ENCODE data around the gene UPK3A. TPM values are rescaled to one million over a fixed set of nuclear protein-coding genes. Genes with fewer than 3 reads are reported as not detected.

The UPK3A gene
- total and polyA plus RNA-seq, 2 of the 13 experiments (the other 11 are each of a cell fraction or from before 2014, with no cell fraction given), result 10.5 to 13.8 TPM

- TF ChIP-seq FOXP4 (CRISPR knock-in tag; IDR thresholded peaks at IDR 0.05), result no peak
Measured at GRCh38 chr22:45335854-45336522, 51.2 kb downstream of the UPK3A start (continued).

- H3K4me3 ChIP-seq (replicated peaks in 1 of 3; ENCODE audit: insufficient read depth in 1 of 3, low read depth in 2 of 3, low read length in 3 of 3), result no peak overlapping the region
- no peak overlapping the region for H2AFZ ChIP-seq (ENCODE audit: low read length)
- BruUV-seq (replicated peaks), result no TSS peak
- DNase-seq (ENCODE audit: low spot score) (no peak), ATAC-seq (no peak), FAIRE-seq (no peak)
- in situ Hi-C loops (cut with HindIII; ENCODE audit: extremely low pct_ligation_motif_present, low pct_unique_long_range_greater_than_20kb), result no loop called here
- intact Hi-C loops (cut with micrococcal nuclease; ENCODE audit: unreplicated experiment), result no loop called here
- H3K4me2 ChIP-seq (ENCODE audit: low read depth, low read length), result no peak overlapping the region
- H3K79me2 ChIP-seq (ENCODE audit: insufficient read depth, low read length), result no peaks in the 10 kb centered on the region
- 0 out of 2 replicates have a peak, but pooled peaks cover 6% of the 10 kb centered on the region for H3K4me1 ChIP-seq (ENCODE audit: insufficient read depth, low read length)
- no peaks in the 10 kb centered on the region for H3K27me3 ChIP-seq (ENCODE audit: control insufficient read depth in 1 of 2, insufficient read depth in 2 of 2, low read length in 2 of 2)
- no peak overlapping the region for H3K27ac ChIP-seq (ENCODE audit: extremely low read length, insufficient read depth, low read length)
- POLR2A ChIA-PET, result no interaction called here
- H4K20me1 ChIP-seq (ENCODE audit: insufficient read depth, low read length), result no peaks in the 10 kb centered on the region
- peaks cover 15 to 81% of the 10 kb centered on the region in 2 experiments for H3K36me3 ChIP-seq (replicated peaks in 1 of 2; ENCODE audit: control insufficient read depth in 1 of 2, insufficient read depth in 2 of 2, low read length in 2 of 2)
- H3K9ac ChIP-seq (ENCODE audit: insufficient read depth, low read depth, low read length), result no peak overlapping the region
- no peaks in the 10 kb centered on the region for H3K9me3 ChIP-seq (ENCODE audit: low read length)
- 96% methylated on average over 18 of the region's 18 CpGs for WGBS (ENCODE audit: low lambda C conversion rate)
- CTCF ChIA-PET (ENCODE audit: low intra/inter-chr PET ratio, low total read pairs), result no interaction called here
- TF ChIP-seq SNRNP70 (IDR thresholded peaks at IDR 0.05; ENCODE audit: low read depth, low read length) (no peak), FOXJ3 (CRISPR knock-in tag; IDR thresholded peaks at IDR 0.05; ENCODE audit: borderline replicate concordance) (no peak), CEBPZ (IDR thresholded peaks at IDR 0.05; ENCODE audit: low read length) (no peak), ZNF318 (CRISPR knock-in tag; IDR thresholded peaks at IDR 0.05) (no peak)
Measured at GRCh38 chr22:45336971-45337431, 52.3 kb downstream of the UPK3A start.
